GM10266 (cell line): Measurements from ENCODE around the gene BBS4.

Experiments
- DNase-seq: peaks from one replicate; pipeline ENCODE4 v3.0.0; 2012; ENCODE audit errors: extremely low spot score
- CTCF ChIP-seq: IDR thresholded peaks from 2 replicates; pipeline ENCODE4 v1.5.1; 2012; ENCODE audit warnings: mild to moderate bottlenecking, low read depth; ENCODE audit not compliant: control insufficient read depth, insufficient read depth; ENCODE audit errors: missing control alignments

BBS4 gene

GRCh38 chr15:72671525-72671924 lies 14.5 kb upstream of the BBS4 start:
- no peak for TF ChIP-seq CTCF
- no peak for DNase-seq

GRCh38 chr15:72676838-72677237 lies 9.2 kb upstream of the BBS4 start:
- no peak for TF ChIP-seq CTCF
- DNase-seq: no peak

- no peak for DNase-seq
- TF ChIP-seq CTCF: no peak
Observed at GRCh38 chr15:72680931-72681330, 5.1 kb upstream of the BBS4 start.

- no peak for TF ChIP-seq CTCF
- no peak for DNase-seq
Observed at GRCh38 chr15:72682772-72683171, 3.2 kb upstream of the BBS4 start.

GRCh38 chr15:72685301-72685924 lies 594 bp upstream of the BBS4 start:
- TF ChIP-seq CTCF: no peak
- DNase-seq: peak; percentile 10

- no peak for DNase-seq
- TF ChIP-seq CTCF: no peak
Observed at GRCh38 chr15:72688697-72689096, 2.7 kb downstream of the BBS4 start.

- no peak for DNase-seq
- TF ChIP-seq CTCF: no peak
Observed at GRCh38 chr15:72690938-72691337, 4.9 kb downstream of the BBS4 start.
